AG09319 (cell line): ENCODE measurements around the gene FFAR3.
"Not testable (repeated sequence)": the region's sequence is repeated elsewhere in the genome, so short reads cannot be mapped to it uniquely, and the experiment has no call there.

Experiments used
- DNase-seq: peaks from one replicate; pipeline ENCODE4 v3.0.0-alpha.2; 2010; ENCODE audit warnings: low read depth; ENCODE audit errors: extremely low read depth
- TF ChIP-seq, protein P1 (sequence below): IDR thresholded peaks from 2 replicates; pipeline ENCODE4 v1.5.1; 2011; ENCODE audit warnings: low read depth, mild to moderate bottlenecking, inconsistent platforms, low read length, moderate library complexity

FFAR3 gene

DNA sequence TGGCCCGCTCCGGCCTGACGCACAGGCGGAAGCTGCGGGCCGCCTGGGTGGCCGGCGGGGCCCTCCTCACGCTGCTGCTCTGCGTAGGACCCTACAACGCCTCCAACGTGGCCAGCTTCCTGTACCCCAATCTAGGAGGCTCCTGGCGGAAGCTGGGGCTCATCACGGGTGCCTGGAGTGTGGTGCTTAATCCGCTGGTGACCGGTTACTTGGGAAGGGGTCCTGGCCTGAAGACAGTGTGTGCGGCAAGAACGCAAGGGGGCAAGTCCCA is 6.1 kb upstream of the FFAR3 start:
- DNase-seq, result no peak
- TF ChIP-seq, protein P1, sequence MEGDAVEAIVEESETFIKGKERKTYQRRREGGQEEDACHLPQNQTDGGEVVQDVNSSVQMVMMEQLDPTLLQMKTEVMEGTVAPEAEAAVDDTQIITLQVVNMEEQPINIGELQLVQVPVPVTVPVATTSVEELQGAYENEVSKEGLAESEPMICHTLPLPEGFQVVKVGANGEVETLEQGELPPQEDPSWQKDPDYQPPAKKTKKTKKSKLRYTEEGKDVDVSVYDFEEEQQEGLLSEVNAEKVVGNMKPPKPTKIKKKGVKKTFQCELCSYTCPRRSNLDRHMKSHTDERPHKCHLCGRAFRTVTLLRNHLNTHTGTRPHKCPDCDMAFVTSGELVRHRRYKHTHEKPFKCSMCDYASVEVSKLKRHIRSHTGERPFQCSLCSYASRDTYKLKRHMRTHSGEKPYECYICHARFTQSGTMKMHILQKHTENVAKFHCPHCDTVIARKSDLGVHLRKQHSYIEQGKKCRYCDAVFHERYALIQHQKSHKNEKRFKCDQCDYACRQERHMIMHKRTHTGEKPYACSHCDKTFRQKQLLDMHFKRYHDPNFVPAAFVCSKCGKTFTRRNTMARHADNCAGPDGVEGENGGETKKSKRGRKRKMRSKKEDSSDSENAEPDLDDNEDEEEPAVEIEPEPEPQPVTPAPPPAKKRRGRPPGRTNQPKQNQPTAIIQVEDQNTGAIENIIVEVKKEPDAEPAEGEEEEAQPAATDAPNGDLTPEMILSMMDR, result no peak

DNA sequence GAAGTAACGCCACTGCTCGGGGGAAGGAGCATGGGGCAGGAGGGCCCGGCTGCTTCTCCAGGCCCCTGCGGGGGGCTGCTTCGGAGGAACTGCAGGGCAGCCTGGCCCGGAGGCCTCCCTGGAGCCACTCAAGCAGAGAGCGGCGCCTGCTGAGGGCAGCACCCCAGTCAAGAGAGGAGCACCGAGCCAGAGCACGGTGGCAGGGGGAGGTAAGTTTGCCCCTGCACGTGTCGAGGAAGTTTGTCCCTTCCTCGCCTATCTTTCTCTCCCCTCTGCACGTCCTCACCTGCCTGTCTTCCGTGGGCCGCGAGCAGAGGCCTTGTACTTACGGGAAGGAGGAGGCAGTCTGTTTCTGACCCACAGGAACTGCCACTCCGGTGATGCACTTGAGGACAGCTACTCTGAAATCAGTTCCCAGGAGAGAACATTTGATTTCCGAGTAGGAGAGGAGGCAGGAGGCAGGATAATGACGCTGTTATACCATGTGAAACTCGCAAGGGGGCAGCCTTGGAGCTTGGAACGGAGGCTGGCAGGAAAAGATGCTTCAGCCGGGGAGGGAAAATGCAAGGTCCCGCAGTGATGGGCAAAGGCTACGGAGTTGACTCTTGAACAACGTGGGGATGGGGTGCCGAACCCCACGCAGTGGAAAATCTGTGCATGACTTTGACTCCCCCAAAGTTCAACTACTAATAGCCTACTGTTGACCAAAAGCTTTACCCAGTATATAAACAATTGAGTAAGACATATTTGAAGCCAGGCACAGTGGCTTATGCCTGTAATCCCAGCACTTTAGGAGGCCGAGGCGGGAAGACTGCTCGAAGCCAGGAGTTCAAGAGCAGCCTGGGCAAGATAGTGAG is 5.6 kb upstream of the FFAR3 start:
- TF ChIP-seq, protein P1, result peak; percentile 82
- peak; percentile 28 for DNase-seq

- TF ChIP-seq, protein P1, result no peak
- DNase-seq, result no peak
Measured at GRCh38 chr19:35353635-35354034, 4.6 kb upstream of the FFAR3 start.

DNA sequence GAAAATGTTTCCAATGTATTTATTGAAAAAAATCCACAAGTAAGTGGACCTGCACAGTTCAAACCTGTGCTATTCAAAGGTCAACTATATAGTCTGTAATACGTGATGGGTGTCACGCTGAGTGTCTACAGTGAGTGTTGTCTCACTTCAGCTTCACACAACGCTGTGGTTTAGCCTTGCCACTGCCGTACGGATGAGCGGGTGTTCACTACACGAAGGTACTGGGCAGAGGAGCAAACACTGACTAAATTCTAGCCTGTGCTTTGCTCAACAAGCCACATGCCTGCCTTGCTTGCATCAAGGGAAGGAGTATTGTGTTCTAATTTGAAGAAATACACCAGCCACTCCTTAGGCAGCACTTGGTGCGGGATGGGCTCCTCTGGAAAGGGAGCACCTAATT is 3.4 kb upstream of the FFAR3 start:
- TF ChIP-seq, protein P1, result no peak
- no peak for DNase-seq

DNA sequence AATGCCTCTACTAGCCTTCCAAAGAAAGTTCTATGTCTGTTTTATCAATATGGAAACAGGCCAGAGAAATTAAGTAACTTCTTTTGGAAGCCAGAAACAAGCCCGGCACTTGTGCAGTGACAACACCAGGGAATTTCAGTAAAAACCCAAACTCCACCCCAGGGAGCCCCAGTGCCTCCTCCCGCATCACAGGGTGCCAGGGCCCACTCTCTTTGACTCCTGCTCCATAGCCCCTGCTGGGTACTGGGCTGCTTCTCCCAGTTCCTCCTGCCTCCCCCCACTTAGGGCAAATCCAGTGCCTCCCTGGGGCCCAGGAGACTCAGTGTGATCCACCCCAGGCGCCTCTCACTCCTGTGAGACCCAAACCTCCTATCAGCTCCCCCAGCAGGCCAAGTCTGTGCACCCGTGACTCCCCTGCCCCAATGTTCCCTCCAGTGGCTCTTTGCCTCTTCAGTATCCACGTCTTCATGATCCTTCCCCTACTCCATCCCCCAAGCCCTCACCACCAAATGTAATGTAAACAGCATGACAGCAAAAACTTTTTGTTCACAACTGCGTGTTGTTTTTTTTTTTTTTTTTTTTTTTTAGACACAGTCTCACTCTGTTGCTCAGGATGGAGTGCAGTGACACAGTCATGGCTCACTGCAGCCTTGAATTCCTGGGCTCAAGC is 2.3 kb upstream of the FFAR3 start:
- TF ChIP-seq, protein P1, result no peak
- no peak for DNase-seq

- DNase-seq, result not testable (repeated sequence)
Measured at GRCh38 chr19:35358834-35359233, 574 bp downstream of the FFAR3 start.

DNA sequence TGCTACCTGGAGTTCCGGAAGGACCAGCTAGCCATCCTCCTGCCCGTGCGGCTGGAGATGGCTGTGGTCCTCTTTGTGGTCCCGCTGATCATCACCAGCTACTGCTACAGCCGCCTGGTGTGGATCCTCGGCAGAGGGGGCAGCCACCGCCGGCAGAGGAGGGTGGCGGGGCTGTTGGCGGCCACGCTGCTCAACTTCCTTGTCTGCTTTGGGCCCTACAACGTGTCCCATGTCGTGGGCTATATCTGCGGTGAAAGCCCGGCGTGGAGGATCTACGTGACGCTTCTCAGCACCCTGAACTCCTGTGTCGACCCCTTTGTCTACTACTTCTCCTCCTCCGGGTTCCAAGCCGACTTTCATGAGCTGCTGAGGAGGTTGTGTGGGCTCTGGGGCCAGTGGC is 1.1 kb downstream of the FFAR3 start:
- DNase-seq, result not testable (repeated sequence)

- DNase-seq, result not testable (repeated sequence)
Measured at GRCh38 chr19:35360081-35360480, 1.8 kb downstream of the FFAR3 start.

DNA sequence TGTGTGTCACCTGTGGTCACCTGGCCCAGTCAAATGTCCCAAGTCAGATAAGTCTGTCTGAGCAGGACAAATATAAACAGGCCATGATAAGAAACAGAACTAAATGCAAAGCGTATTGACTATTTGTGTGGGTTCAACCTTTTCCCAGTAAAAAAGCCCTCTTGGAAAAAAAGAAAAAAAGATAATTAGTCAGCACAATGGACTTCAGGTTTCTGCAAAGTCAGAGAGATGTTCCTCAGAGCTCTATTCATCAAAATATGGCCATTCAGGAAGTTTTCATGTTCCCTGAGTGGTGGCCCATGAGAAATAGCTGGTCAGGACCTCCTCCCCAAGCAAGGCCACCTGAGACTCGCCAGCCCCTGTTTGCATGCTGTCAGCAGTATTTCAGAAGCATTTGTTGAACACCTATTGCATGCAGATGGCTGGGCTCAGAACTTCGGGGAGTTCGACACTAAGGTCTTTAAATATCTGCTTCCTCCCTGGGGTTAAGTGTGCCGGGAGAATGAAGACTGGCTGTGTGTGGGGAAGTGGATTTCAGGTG is 2.7 kb downstream of the FFAR3 start:
- TF ChIP-seq, protein P1, result no peak
- no peak for DNase-seq
